Ovary (tissue), 3 donors: ENCODE data around the gene BCORL1.

Experiments
- EP300 ChIP-seq: sonication (generic); formaldehyde crosslinking; IDR thresholded peaks from one replicate; pipeline ENCODE4 v1.6.1; 2017; ENCODE audit warnings: antibody characterized with exemption
- TF ChIP-seq, protein P1 (sequence below), 3 donors: fragments of 450-650 bp in 2 of 3; fragments of 200-600 bp in 1 of 3; IDR thresholded peaks; one replicate each; pipeline versions ENCODE4 v1.5.1 to v1.8.0; 2016 to 2022; ENCODE audit warnings: antibody characterized with exemption in 3 of 3, mild to moderate bottlenecking in 1 of 3
- donor health status: DM: no; HTN: no; CAD: no.

DNA sequence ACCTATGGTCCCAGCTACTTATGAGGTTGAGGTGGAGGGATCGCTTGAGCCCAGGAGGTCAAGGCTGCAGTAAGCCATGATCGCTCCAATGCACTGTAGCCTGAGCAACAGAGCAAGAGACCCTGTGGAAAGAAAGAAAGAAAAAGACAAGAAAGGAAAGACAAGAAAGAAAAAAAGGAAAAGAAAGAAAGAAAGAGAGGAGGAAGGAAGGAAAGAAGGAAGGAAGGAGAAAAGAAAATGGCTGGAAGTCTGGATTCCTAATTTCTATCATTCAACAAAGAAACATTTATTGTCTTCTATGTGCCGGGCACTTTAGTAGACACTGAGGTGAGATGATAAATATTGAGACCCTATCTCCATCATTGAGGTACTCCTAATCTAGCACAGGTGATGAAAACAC is 26.8 kb upstream of the BCORL1 start:
- TF ChIP-seq, protein P1, sequence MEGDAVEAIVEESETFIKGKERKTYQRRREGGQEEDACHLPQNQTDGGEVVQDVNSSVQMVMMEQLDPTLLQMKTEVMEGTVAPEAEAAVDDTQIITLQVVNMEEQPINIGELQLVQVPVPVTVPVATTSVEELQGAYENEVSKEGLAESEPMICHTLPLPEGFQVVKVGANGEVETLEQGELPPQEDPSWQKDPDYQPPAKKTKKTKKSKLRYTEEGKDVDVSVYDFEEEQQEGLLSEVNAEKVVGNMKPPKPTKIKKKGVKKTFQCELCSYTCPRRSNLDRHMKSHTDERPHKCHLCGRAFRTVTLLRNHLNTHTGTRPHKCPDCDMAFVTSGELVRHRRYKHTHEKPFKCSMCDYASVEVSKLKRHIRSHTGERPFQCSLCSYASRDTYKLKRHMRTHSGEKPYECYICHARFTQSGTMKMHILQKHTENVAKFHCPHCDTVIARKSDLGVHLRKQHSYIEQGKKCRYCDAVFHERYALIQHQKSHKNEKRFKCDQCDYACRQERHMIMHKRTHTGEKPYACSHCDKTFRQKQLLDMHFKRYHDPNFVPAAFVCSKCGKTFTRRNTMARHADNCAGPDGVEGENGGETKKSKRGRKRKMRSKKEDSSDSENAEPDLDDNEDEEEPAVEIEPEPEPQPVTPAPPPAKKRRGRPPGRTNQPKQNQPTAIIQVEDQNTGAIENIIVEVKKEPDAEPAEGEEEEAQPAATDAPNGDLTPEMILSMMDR (IDR thresholded peaks at IDR 0.05): no peak
- no peak for TF ChIP-seq EP300
